Activated CD8-positive, alpha-beta memory T cell treated with anti-CD3 and anti-CD28 coated beads for 1 hour (primary cell): ENCODE results near the gene DNAI7.

Experiments
- DNase-seq, 2 donors: peaks; one replicate each; pipeline ENCODE4 v3.0.0-alpha.2; 2020; ENCODE audit warnings: low read depth in 1 of 2; ENCODE audit errors: extremely low read depth in 1 of 2

DNAI7 gene

DNA sequence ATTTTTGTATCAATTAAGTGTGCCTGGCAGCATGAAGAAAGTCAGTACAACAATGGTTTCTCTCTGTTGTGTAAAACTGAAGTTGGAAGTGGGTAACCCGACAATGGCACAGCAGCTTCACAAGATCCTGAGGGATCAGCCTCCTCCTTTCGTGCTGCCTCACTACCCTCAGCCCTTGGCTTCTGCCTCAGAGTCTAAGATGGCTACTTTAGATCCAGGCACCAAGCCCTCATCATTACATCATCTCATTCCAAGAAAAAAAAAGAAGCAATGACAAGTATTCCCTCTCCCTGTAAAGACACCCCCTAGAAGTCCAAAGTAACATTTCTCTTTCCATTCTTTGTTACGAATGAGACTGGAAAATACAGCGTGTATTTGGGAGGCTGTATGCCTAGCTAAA lies 92.6 kb downstream of the DNAI7 start:
- DNase-seq = no peak

DNA sequence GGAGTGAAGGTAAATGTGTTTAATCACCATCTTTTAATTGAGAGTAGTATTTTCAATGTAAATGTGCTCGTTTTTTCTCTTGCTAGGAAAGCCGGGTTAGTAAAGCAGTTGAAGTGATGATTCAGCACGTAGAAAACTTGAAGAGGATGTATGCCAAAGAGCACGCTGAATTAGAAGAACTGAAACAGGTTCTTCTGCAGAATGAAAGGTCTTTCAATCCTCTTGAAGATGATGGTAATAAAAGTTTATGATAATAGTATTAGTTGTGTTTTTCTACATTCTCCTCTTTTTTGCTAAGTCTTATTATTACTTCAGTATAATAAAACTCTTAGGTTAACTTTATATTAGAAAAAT lies 93.9 kb downstream of the DNAI7 start:
- no peak for DNase-seq

DNA sequence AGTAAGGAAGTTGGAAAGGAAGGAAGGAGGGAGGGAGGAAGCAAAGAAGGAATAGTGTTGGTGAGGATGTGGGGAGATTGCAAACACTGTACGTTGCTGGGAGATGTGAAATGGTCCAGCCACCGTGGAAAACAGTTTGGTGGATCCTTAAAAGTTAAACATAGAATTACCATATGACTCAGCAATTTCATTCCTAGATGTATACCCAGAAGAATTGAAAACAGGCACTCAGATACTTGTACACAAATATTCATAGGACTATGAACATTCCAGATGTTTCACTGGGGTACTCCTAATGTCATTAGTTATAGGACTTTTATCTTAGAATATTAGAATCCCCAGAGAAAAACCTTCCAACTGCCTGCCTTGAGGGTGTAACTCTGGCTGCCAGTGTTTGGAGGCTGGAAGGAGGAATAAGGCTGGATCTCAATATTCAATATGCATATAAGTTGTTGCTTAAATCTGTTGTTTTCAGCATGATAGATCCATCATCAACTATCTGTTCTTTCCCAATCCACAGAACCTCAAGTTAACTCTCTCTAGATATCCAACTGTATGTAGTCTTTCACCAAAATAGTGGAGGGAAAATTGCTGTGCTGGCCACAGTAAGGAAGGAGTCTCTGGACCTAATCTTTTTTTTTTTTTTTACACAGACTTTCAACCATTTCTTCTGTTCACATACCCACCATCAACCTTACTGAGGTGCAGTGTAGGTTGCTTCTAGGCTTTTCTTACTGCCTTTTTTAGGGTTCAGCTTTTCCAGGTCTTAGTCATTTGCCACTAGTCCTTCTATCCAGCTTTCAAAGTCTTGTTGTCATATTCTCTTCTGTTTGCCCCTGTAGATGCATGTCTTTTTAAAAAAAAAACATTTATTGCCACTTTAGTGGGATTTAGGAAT lies 94.5 kb downstream of the DNAI7 start:
- DNase-seq = no peak

DNA sequence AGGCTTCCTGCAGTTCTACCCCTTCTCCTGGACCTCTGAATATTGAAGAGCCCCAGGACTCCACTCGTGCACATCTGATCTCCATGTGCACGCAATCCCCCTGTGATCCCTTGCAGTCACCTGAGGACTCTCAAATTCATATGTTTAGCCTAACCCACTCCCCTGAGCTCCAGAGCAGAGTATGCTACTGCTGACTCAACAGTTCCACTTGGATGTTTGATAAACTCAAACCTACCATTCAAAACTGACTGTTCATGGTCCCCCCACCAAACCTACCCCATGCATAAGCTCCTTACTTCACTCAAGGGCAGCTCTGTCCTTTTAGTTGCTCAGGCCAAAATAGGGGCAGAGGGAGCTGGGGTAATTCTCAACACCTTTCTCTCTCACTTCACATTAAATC lies 96.0 kb downstream of the DNAI7 start:
- DNase-seq = no peak

DNA sequence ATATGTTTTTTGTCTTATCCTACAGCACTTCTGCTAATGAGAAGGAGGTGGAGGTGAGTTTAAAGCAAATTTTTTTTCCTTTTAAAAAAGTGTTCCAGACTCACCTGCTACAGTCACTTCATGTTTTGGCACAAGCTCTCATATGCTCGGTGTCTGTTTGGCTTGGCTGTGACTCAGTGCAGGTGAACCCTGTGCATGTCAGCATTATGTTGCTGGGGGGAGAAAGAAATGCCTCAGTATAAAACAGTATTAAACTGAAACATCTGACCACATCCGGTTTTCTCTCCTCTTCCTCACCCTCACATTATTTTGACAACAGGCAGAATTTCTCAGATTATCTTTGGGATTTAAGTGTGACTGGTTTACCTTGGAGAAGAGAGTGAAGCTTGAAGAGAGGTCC lies 105.2 kb downstream of the DNAI7 start:
- no peak for DNase-seq

DNA sequence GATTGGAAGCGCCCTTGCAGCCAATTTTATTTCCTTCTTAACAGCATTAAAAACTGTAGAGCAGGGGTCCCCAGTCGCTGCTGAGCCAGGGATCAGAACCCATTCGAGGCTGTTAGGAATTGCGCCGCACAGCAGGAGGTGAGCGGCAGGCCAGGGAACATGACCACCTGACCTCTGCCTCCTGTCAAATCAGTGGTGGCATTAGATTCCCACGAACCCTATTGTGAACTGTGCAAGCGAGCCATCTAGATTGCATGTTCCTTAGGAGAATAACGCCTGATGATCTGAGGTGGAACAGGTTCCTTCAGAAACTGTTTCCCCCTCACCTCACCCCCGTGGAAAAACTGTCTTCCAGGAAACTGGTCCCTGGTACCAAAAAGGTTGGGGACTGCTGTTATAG lies 107.4 kb downstream of the DNAI7 start:
- DNase-seq = no peak

DNA sequence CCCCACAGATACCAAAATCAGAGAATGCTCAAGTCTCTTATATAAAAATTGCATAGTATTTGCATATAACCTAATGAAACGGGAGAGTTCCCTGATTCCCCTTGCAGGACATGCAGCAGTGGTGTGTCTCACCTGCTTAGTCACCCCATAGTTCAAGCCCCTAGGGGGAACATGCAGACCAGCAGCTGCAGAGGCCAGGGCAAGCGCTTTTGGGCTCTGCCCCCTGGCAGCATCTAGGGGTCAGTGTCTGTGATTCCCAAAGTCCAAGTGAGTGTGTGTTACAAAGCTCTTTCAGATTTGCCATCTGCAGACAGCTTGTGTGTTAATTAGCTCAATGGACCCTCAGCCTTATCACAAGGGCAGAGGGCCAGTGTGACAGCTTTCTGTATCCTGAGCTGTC lies 110.1 kb downstream of the DNAI7 start:
- DNase-seq = no peak

DNA sequence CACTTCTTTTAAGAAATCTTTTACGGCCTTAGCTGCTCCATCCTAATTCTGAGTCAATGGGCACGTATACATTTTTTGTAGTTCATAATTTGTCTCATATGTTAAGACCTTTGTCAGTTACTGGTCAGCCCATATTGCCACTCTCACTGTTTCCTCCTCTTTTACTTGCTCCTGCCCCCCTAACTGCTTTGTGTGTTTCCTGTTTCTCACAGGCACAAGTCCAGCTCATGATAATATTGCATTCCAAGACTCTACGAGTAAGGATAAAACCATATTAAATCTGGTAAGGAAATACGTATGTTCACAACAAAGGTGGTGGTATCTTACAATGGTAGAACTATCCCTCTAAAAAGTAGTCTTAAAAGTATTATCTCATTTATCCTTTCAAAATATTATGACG lies 111.7 kb downstream of the DNAI7 start:
- DNase-seq = no peak

DNA sequence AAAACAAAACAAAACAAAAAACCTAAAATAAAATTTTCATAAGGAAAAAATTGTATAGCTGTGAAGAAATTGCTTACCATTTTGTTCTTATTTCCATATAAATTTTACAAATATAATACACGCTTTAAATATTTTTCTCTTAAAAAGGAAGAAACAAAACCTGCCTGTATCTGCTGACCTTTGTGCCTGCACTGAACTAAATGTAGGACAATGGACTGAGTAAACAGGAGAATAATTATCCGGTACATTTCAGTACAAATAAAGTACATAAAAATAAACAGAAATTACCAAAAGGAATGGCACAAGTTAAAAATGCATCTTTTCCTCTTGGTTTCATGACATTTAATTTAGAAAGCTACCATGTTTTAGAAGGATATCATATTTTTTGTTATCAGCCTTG lies 112.3 kb downstream of the DNAI7 start:
- DNase-seq = no peak

DNA sequence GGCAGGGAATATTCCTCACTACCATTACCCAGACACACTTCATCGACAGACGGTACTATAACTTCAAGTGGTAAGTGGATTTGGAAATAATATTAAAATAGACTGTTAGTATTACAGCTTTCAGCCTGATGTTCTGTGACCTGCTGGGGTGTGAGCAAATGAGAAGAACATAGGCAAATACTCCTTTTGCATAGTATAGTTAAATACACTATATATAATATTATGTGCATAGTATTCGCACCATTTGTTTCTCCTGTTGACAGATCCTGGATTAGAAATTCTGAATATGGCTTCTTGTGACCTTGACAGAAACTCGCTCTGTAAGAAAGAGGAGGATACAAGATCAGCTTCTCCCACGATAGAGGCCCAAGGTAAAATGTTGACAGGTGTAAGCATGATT lies 115.6 kb downstream of the DNAI7 start:
- no peak for DNase-seq

DNA sequence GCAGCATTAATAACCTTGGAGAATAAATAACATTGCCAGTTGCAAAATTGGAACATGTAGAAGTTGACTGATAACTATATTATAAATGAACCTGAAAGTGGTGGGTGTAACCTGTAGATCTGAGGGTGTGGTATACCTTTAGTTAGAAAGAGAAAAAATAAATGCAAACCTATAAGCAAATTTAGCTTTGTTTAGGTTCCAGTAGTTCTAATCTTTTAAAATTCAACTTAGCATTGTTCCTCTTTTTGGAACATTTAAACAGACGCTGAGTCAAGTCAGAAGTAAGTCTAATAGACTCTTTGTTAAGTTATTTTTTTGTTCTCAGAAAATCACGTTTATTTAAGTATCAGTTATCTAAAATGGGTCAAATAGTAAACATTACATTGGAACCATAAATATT lies 120.0 kb downstream of the DNAI7 start:
- no peak for DNase-seq

DNA sequence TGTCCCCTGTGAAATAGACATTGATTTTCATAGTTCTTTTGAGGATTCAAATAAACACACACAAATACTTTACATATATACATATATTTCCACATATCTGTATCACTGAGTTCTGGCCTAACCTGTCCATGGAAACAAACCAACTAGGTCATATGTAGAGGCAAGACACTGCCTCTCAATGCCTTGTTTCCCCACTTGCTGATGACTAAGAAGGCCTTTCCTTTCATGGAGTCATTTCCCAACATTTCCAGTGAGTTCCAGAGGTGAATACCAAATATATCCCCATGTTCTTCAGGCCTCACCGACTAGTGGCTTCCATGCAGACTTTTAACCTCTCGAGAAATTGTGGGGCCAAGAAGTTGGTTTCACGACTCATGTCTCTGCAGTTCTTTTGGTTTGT lies 120.8 kb downstream of the DNAI7 start:
- no peak for DNase-seq

DNA sequence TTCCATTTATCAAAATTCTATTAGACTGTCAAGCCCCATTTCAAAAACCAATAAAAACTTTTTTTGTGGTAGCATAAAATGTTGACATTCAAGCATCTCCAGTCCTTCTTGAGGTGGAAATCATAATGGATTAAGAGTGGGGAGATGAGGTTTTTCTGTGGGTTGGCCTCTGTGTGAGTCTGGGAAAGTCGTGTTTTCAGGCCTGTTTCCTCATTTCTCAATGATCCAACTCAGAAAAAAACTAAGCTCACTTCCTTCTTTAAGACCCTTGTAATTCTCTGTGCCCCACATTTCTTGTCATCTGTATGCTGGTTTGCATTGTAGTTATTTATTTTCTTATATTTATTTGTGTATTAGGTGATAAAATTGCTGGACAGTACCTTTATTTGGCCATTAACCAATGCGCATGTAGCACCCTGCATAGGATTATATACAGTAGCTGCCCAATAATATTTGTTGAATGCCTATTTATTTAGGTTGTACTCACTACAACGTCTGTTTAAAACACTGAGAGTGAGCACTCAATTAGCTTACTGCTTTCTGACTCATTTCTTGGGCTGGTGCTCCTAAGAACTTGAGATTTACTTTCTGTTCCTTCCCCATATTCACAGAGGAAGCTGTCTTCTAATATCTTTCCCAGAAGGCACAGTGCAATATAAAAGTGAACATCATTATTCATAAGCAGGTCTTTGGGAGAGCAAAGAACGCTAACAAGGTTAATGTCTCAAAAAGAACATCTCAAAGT lies 121.9 kb downstream of the DNAI7 start:
- DNase-seq = no peak

DNA sequence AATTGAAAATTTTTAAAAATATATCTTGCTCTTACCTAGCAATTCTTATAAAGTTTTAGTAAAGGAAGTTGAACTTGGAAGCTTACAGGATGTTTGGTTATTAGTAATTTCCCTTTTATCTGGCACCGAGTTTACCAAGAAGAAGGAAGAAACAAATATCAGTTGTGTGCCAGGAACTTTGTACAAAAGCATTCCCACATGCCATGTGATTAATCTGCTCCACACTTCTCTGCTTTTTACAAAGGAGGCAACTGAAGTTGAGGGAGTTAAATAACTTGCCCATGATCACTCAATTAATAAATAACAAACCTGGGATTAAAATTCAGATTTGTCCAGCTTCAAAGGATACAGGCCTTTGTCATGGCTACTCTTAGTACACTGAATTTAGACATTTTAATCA lies 123.6 kb downstream of the DNAI7 start:
- no peak for DNase-seq

DNA sequence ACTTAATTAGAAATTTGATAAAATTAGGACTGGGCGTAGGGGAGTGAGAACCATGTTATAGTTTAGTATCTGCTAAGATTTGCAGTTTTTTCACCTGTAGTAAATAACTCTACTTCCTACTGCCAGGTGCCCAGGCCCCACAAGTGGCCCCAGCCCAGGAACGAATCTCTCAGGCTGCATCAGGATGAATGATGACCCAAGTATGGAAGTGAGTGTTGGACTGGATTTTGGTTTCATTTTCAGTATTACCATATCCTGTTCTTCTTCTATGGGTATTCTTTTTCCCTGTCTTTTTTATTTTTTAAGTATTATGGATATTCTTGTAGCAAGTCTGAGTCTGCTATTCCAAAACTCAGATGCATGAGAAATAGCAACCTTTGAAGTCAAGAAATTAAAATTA lies 125.7 kb downstream of the DNAI7 start:
- no peak for DNase-seq

DNA sequence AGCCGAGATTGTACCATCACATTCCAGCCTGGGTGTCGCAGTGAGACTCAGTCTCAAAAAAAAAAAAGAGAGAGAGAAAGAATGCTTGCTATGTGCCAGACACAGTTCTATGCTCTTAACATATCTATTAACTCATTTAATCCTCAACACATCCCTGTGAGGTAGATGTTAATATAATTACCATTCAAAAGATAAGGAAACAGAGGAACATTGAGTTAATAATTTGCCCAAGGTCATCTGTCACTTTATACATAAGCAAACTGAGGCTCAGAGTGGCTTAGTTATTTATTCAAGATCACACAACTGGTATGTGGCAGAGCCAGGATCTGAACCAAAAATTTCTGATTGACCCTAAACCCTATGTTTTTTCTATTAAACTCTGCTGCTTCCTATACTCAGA lies 129.9 kb downstream of the DNAI7 start:
- DNase-seq = no peak

DNA sequence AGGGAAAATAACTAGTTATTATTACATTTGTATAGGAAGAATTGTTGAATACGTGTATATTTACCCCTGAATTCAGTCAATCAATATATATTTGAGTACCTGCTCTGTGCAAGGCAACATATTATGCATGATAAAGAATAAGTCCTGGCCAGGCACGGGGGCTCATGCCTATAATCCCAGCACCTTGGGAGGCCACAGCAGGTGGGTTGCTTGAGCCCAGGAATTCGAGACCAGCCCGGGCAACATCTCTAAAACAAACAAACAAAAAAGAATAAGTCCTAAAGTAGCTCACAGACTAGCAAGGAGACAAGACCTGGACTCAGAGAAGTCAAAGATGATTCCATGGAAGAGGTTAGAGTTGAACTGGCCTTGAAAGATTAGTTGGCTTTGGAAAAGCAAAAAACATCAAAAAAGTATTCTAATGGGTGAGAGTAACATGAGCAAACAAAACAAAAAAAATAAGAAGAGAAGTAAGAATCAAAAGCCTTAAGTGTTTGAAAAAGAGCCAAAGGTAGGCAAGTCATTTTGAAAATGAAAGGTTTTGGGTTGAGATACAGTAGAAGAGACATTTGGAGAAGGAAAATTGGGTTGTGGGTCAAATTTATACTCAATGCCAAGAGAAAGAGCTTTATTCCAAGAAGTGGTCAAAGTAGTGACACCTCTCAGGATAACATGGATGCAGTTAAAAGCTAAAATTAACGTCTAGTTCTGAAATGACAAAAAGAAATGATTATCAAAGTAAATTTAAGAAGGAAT lies 130.9 kb downstream of the DNAI7 start:
- no peak for DNase-seq

DNA sequence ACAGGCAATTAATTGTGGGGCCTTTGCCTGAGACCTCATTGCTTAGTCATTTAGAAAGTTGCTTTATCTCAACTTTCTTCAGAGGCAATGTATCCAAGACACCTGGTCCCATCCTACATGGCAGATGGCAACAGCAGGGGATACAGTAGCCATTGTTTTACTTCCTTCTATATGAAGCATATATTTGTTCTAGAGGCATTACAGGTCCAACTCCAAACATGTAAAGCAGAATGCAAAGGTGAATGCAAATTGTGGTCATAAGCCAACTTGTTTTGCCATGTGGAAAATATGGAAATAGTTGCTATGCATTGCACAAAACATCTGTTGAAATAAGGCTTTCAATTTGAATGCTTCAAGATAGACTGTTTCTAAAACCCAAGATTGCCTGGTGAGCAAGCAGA lies 136.3 kb downstream of the DNAI7 start:
- no peak for DNase-seq
